Measurements from ENCODE around the gene CST7. TPM values are rescaled to one million over a fixed set of nuclear protein-coding genes. Genes with fewer than 3 reads are reported as not detected.

CST7 gene
- total RNA-seq, 1 experiment from 2014 or later: not detected

DNA sequence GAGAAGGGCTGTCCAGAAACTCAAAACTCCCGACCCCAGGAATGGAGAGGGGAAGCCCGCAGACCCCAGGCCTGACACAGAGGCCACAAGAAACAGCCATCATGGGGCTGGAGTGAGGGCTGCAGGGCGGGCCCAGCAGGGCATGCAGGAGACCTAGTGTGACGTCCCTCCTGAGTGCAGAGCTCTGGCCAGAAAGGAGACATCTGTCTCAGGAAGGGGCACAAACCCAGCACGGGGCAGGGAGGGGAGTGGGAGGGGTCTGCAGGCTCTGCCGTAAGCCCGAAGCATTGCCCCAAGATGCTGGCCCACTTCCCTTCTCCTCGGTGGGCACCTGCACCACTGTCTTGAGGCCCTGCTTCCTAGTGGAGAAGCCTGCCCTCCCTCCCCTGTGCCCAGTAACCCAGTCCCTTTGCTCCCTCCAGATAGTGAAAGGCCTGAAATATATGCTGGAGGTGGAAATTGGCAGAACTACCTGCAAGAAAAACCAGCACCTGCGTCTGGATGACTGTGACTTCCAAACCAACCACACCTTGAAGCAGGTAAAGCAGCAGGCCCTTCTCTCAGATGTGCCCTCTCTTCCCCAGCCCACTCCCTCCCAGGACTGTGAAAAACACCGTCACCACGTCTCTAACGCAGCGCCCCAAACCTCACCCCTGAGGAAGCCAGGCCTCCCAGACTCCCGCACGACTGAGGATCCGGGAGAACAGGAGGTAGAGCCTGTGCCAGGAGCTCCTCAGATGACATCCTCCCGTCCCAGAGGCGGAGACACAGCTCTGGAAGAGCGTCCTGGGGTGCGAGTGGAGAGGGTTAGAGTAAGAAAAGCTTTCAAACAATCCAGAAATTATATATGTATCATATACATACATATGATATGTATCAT is 9.7 kb downstream of the CST7 start:
- Histone ChIP-seq H3K79me2 (ENCODE audit: insufficient read depth, low read length) (no peaks in the 10 kb centered on the region), H3K36me3 (ENCODE audit: control insufficient read depth in 1 of 2, insufficient read depth in 2 of 2, low read length in 2 of 2) (peaks cover 6 to 21% of the 10 kb centered on the region in 2 experiments; a peak in 3 of 4 replicates), H3K9me2 (ENCODE audit: insufficient read depth) (no peaks in the 10 kb centered on the region), H3K4me3 (replicated peaks in 1 of 2; ENCODE audit: low read depth in 1 of 2, low read length in 2 of 2) (no peak overlapping the region), H3K27me3 (ENCODE audit: insufficient read depth, low read length) (no peaks in the 10 kb centered on the region), H3K27ac (ENCODE audit: low read depth, low read length) (no peak overlapping the region), H3K9ac (ENCODE audit: low read length) (no peak overlapping the region), H3K4me1 (ENCODE audit: control insufficient read depth in 1 of 2, insufficient read depth in 2 of 2, low read length in 2 of 2) (no peaks in the 10 kb centered on the region), H4K20me1 (ENCODE audit: insufficient read depth) (no peaks in the 10 kb centered on the region), H3K9me3 (ENCODE audit: control insufficient read depth in 1 of 2, insufficient read depth in 1 of 2, low read depth in 1 of 2, low read length in 2 of 2) (no peaks in the 10 kb centered on the region), H3K4me2 (ENCODE audit: low read length) (no peak overlapping the region), H2AFZ (ENCODE audit: low read depth, low read length, poor library complexity, severe bottlenecking) (no peak overlapping the region)
- POLR2A ChIA-PET: no interaction called here
- RAD21 ChIA-PET (ENCODE audit: low non-redundant PET in 1 of 2, low total read pairs in 2 of 2, uncharacterized antibody in 2 of 2, unreplicated experiment in 2 of 2): no interaction called here
- no peak for DNase-seq (ENCODE audit: low read depth, low spot score)
- TF ChIP-seq, protein P1, sequence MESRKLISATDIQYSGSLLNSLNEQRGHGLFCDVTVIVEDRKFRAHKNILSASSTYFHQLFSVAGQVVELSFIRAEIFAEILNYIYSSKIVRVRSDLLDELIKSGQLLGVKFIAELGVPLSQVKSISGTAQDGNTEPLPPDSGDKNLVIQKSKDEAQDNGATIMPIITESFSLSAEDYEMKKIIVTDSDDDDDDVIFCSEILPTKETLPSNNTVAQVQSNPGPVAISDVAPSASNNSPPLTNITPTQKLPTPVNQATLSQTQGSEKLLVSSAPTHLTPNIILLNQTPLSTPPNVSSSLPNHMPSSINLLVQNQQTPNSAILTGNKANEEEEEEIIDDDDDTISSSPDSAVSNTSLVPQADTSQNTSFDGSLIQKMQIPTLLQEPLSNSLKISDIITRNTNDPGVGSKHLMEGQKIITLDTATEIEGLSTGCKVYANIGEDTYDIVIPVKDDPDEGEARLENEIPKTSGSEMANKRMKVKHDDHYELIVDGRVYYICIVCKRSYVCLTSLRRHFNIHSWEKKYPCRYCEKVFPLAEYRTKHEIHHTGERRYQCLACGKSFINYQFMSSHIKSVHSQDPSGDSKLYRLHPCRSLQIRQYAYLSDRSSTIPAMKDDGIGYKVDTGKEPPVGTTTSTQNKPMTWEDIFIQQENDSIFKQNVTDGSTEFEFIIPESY (IDR thresholded peaks at IDR 0.05; ENCODE audit: extremely low read depth, insufficient replicate concordance, low read length): no peak
- TF ChIP-seq SIN3A (IDR thresholded peaks at IDR 0.05; ENCODE audit: low read depth) (no peak), CBX3 (IDR thresholded peaks at IDR 0.05; ENCODE audit: low read depth) (no peak), RAD21 (IDR thresholded peaks at IDR 0.05; ENCODE audit: low read depth) (no peak)
- BruUV-seq (replicated peaks): no TSS peak
- CTCF ChIA-PET: no interaction called here
- intact Hi-C loops (cut with micrococcal nuclease): no loop called here
- no peak for ATAC-seq

DNA sequence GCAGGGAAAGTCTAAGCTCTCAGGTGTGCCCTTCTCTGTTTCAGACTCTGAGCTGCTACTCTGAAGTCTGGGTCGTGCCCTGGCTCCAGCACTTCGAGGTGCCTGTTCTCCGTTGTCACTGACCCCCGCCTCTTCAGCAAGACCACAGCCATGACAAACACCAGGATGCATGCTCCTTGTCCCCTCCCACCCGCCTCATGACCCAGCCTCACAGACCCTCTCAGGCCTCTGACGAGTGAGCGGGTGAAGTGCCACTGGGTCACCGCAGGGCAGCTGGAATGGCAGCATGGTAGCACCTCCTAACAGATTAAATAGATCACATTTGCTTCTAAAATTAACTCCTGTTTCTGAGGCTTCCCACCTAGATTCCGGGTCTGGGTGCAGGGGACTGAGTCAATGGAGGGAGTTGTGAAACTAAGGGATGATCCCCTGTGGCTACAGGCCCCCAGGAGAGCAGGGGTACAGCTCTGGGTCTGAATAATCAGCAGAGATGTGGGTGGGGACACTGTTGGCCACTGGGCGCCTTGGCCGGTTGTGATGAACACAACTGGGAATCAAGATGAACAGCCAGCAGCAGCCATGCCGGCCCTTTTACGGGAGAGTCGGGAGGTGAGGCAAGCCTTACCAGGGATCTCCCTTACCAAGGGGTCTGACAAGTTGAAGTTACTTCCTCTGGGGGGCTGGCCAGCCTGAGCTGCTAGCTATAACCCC is 10.7 kb downstream of the CST7 start:
- Histone ChIP-seq H3K27ac (ENCODE audit: low read depth, low read length) (no peak overlapping the region), H3K9me3 (ENCODE audit: control insufficient read depth in 1 of 2, insufficient read depth in 1 of 2, low read depth in 1 of 2, low read length in 2 of 2) (no peaks in the 10 kb centered on the region), H3K4me1 (ENCODE audit: control insufficient read depth in 1 of 2, insufficient read depth in 2 of 2, low read length in 2 of 2) (no peaks in the 10 kb centered on the region), H3K27me3 (ENCODE audit: insufficient read depth, low read length) (no peaks in the 10 kb centered on the region), H4K20me1 (ENCODE audit: insufficient read depth) (no peaks in the 10 kb centered on the region), H3K9ac (ENCODE audit: low read length) (no peak overlapping the region), H3K79me2 (ENCODE audit: insufficient read depth, low read length) (no peaks in the 10 kb centered on the region), H2AFZ (ENCODE audit: low read depth, low read length, poor library complexity, severe bottlenecking) (no peak overlapping the region), H3K4me3 (replicated peaks in 1 of 2; ENCODE audit: low read depth in 1 of 2, low read length in 2 of 2) (no peak overlapping the region), H3K9me2 (ENCODE audit: insufficient read depth) (no peaks in the 10 kb centered on the region), H3K36me3 (ENCODE audit: control insufficient read depth in 1 of 2, insufficient read depth in 2 of 2, low read length in 2 of 2) (peaks cover 6 to 27% of the 10 kb centered on the region in 2 experiments; a peak in 3 of 4 replicates), H3K4me2 (ENCODE audit: low read length) (no peak overlapping the region)
- ChIA-PET POLR2A (no interaction called here), CTCF (no interaction called here), RAD21 (ENCODE audit: low non-redundant PET in 1 of 2, low total read pairs in 2 of 2, uncharacterized antibody in 2 of 2, unreplicated experiment in 2 of 2) (no interaction called here)
- no TSS peak for BruUV-seq (replicated peaks)
- no peak for ATAC-seq
- intact Hi-C loops (cut with micrococcal nuclease): no loop called here
- TF ChIP-seq SP1 (IDR thresholded peaks at IDR 0.05; ENCODE audit: low read depth): no peak
- no peak for TF ChIP-seq EZH2 (IDR thresholded peaks at IDR 0.05)
- TF ChIP-seq TCF7L2 (IDR thresholded peaks at IDR 0.05; ENCODE audit: borderline replicate concordance, extremely low read depth, insufficient read depth, insufficient read length): no peak
- no peak for TF ChIP-seq JUND (IDR thresholded peaks at IDR 0.05)
- TF ChIP-seq FOSL1 (IDR thresholded peaks at IDR 0.05; ENCODE audit: low read depth): no peak
- no peak for TF ChIP-seq POLR2A (IDR thresholded peaks at IDR 0.05; ENCODE audit: borderline replicate concordance, extremely low read depth, insufficient read depth, insufficient read length)
- TF ChIP-seq, protein P2, sequence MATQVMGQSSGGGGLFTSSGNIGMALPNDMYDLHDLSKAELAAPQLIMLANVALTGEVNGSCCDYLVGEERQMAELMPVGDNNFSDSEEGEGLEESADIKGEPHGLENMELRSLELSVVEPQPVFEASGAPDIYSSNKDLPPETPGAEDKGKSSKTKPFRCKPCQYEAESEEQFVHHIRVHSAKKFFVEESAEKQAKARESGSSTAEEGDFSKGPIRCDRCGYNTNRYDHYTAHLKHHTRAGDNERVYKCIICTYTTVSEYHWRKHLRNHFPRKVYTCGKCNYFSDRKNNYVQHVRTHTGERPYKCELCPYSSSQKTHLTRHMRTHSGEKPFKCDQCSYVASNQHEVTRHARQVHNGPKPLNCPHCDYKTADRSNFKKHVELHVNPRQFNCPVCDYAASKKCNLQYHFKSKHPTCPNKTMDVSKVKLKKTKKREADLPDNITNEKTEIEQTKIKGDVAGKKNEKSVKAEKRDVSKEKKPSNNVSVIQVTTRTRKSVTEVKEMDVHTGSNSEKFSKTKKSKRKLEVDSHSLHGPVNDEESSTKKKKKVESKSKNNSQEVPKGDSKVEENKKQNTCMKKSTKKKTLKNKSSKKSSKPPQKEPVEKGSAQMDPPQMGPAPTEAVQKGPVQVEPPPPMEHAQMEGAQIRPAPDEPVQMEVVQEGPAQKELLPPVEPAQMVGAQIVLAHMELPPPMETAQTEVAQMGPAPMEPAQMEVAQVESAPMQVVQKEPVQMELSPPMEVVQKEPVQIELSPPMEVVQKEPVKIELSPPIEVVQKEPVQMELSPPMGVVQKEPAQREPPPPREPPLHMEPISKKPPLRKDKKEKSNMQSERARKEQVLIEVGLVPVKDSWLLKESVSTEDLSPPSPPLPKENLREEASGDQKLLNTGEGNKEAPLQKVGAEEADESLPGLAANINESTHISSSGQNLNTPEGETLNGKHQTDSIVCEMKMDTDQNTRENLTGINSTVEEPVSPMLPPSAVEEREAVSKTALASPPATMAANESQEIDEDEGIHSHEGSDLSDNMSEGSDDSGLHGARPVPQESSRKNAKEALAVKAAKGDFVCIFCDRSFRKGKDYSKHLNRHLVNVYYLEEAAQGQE (IDR thresholded peaks at IDR 0.05; ENCODE audit: low read depth): no peak
- no peak for TF ChIP-seq ZNF274 (IDR thresholded peaks at IDR 0.05; ENCODE audit: low read depth, low read length)
- TF ChIP-seq SRF (IDR thresholded peaks at IDR 0.05; ENCODE audit: low read depth): no peak
- TF ChIP-seq ZFX (IDR thresholded peaks at IDR 0.05): no peak
- no peak for TF ChIP-seq RAD21 (IDR thresholded peaks at IDR 0.05; ENCODE audit: low read depth)
- no peak for TF ChIP-seq CEBPB (IDR thresholded peaks at IDR 0.05; ENCODE audit: low read depth)
- DNase-seq (ENCODE audit: low read depth, low spot score): no peak
